ENCODE measurements around the gene PCDHA3. TPM values are rescaled to one million over a fixed set of nuclear protein-coding genes. Genes with fewer than 3 reads are reported as not detected.
"Not testable (repeated sequence)": the region's sequence is repeated elsewhere in the genome, so short reads cannot be mapped to it uniquely, and the experiment has no call there.

PCDHA3 gene
- total and polyA plus RNA-seq, 2 of the 8 experiments (the other 6 are each of a cell fraction or from before 2014, with no cell fraction given) = 0.48 to 0.67 TPM

DNA sequence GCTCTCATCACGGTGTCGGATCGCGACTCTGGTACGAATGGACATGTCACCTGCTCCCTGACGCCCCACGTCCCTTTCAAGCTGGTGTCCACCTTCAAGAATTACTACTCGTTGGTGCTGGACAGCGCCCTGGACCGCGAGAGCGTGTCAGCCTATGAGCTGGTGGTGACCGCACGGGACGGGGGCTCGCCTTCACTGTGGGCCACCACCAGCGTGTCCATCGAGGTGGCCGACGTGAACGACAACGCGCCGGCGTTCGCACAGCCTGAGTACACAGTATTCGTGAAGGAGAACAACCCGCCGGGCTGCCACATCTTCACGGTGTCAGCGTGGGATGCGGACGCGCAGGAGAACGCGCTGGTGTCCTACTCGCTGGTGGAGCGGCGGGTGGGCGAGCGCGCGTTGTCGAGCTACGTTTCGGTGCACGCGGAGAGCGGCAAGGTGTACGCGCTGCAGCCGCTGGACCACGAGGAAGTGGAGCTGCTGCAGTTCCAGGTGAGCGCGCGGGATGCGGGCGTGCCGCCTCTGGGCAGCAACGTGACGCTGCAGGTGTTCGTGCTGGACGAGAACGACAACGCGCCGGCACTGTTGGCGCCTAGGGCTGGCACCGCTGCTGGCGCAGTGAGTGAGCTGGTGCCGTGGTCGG is 4.7 kb upstream of the PCDHA3 start:
- H2BK12ac ChIP-seq (ENCODE audit: low read depth, low read length); H3K56ac ChIP-seq (replicated peaks; ENCODE audit: insufficient read length, low read depth, low read length); FAIRE-seq; H2BK20ac ChIP-seq (ENCODE audit: low read length); H2BK5ac ChIP-seq (ENCODE audit: low read depth, low read length); H4K5ac ChIP-seq (ENCODE audit: insufficient read length, low read depth, low read length); H2BK15ac ChIP-seq (ENCODE audit: low read length); H3K14ac ChIP-seq (ENCODE audit: insufficient read length); H2BK120ac ChIP-seq (replicated peaks; ENCODE audit: low read depth, low read length); H3K27ac ChIP-seq (ENCODE audit: low read depth, low read length); H3K9ac ChIP-seq (replicated peaks in 1 of 4; ENCODE audit: extremely low read depth in 1 of 4, low read depth in 3 of 4, low read length in 3 of 4); DNase-seq (ENCODE audit: low read depth in 1 of 2, low spot score in 2 of 2); H3K4me2 ChIP-seq (ENCODE audit: insufficient read depth in 1 of 2, low read depth in 2 of 2, low read length in 2 of 2); H3K4ac ChIP-seq (replicated peaks; ENCODE audit: insufficient read length, low read depth, low read length); H3K79me2 ChIP-seq (ENCODE audit: control insufficient read depth in 1 of 2, insufficient read depth in 2 of 2, low read length in 2 of 2); H4K8ac ChIP-seq (ENCODE audit: extremely low read depth, insufficient read depth, low read length); H4K20me1 ChIP-seq (replicated peaks in 1 of 2; ENCODE audit: control insufficient read depth in 1 of 2, insufficient read depth in 2 of 2, low read length in 2 of 2); H3K18ac ChIP-seq (ENCODE audit: extremely low read depth, low read length); H3K4me1 ChIP-seq (replicated peaks in 1 of 4; ENCODE audit: control insufficient read depth in 3 of 4, insufficient read depth in 4 of 4, low read length in 3 of 4); H3K23ac ChIP-seq (ENCODE audit: insufficient read length); H4K91ac ChIP-seq (replicated peaks; ENCODE audit: insufficient read length, low read length); H2AK5ac ChIP-seq (ENCODE audit: low read depth, low read length); H3K4me3 ChIP-seq (ENCODE audit: extremely low read depth in 1 of 4, insufficient read depth in 2 of 4, low read depth in 3 of 4, low read length in 4 of 4); H3K23me2 ChIP-seq (ENCODE audit: low read depth, low read length); H3K27me3 ChIP-seq (replicated peaks in 1 of 4; ENCODE audit: control insufficient read depth in 3 of 4, extremely low read depth in 1 of 4, insufficient read depth in 3 of 4, low read length in 3 of 4); H3K79me1 ChIP-seq (ENCODE audit: low read depth, low read length); H2AFZ ChIP-seq (ENCODE audit: low read length): not testable (repeated sequence)
- ChIA-PET CTCF (ENCODE audit: partially characterized antibody) (interaction anchor here (1.3 to 5.7 kb wide), 11 partner anchors 11 to 260 kb away, joined by 4 to 59 read pairs (median 6); partner anchors contain the start of genes PCDHA1, PCDHA4, PCDHA6 and PCDHA8), POLR2A (ENCODE audit: partially characterized antibody) (interaction anchor here (1.6 kb wide), 1 partner anchor 10 kb away, joined by 3 read pairs; the partner anchor contains the start of gene PCDHA1)
- peaks cover 0 to 13% (median 0%) of the 10 kb centered on the region in 4 experiments; a peak in 1 of 8 replicates for H3K36me3 ChIP-seq (ENCODE audit: control insufficient read depth in 2 of 4, insufficient read depth in 4 of 4, low read length in 3 of 4)
- 97% methylated on average over 51 of the region's 72 CpGs; no CpG with 5 or more reads in 1 of the 2 experiments for WGBS, 2 experiments (ENCODE audit: extremely low coverage in 1 of 2, insufficient coverage in 1 of 2, insufficient read length in 1 of 2, insufficient replicate concordance in 2 of 2, low coverage in 1 of 2, low lambda C conversion rate in 2 of 2, missing lambda C conversion rate in 1 of 2)
- H3K9me3 ChIP-seq (ENCODE audit: insufficient read depth in 2 of 2, low read depth in 1 of 2, low read length in 1 of 2) = peaks cover 3 to 19% of the 10 kb centered on the region in 2 experiments; a peak in 3 of 4 replicates
